Memory B cell (primary cell): ENCODE data around the gene LRRC23.
A peak's percentile ranks its signal among the peaks of the same experiment; 100 is the strongest.
"Not testable (repeated sequence)": the region's sequence is repeated elsewhere in the genome, so short reads cannot be mapped to it uniquely, and the experiment has no call there.

ENCODE experiments used
- ATAC-seq: fragments of 150-1000 bp; cut with Tn5 transposase; 2 replicates; pipeline ENCODE4 v1.10.0; 2021; ENCODE audit warnings: low read depth, mild to moderate bottlenecking, moderate library complexity
- DNase-seq, 2 donors: peaks; one replicate each; pipeline ENCODE4 v3.0.0; 2022; ENCODE audit warnings: low spot score in 2 of 2
- H3K27ac Mint-ChIP-seq: one replicate; pipeline ENCODE4 v1.8.0; 2022; ENCODE audit warnings: mild to moderate bottlenecking, moderate library complexity, mixed read lengths
- H3K27me3 Mint-ChIP-seq: one replicate; pipeline ENCODE4 v1.8.0; 2022; ENCODE audit warnings: mixed read lengths
- H3K36me3 Mint-ChIP-seq: one replicate; pipeline ENCODE4 v1.8.0; 2022; ENCODE audit warnings: mild to moderate bottlenecking, mixed read lengths
- H3K4me1 Mint-ChIP-seq: one replicate; pipeline ENCODE4 v1.8.0; 2022; ENCODE audit warnings: mixed read lengths
- H3K4me3 Mint-ChIP-seq: one replicate; pipeline ENCODE4 v1.8.0; 2022; ENCODE audit warnings: mild to moderate bottlenecking, moderate library complexity, mixed read lengths
- H3K9me3 Mint-ChIP-seq: one replicate; pipeline ENCODE4 v1.8.0; 2022; ENCODE audit warnings: mixed read lengths

LRRC23 gene

DNA sequence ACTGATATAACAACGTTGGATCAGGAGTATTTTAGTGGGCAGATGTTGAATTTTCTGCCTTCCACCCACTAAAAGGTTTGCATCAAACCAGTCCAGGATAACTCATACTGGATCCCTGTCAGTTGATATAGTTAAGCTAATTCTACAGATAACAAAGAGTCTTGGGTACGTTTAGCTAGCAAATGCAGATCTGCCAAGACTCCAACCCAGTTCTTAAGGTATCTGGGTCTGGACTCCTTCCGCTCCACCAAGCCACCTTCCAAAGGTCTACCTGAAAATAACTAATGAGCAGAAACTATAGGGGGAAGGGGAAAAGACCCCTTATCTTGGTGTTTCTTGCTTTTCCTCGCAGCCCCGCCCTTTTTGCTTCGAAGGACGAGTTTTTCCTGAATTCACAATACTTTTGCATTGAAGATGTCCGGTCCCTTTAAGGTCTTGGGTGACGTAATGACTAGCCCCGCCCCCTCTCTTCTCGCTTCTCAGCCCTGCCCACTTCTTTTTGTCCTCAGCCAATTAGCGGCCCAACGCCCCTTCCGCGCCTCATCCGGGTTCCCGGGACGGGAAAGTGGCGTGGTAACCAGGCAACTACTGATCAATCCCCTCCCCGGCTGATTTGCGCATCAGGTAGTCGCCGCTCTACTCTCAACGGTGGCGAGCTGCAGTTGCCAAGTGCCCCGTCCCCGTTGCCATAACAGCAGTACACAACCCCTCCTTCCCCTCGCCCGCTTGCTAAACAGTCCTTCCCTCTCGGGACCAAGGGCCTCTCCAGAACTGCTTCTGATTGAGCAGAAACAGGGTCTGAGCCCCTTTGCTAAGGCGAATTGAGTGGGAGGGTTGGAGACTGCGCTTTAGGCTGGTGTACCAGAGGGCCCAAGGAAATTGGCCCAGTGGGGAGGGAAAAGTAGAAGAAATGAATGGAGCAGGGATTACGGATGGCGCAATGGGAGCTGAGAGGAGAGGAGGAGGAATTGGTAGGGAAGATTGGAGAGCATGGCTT is at the start of gene LRRC23:
TSS of gene LRRC23 (plus strand) at position 543 of the 997 bp plus-strand sequence. CDS start 812 bp downstream, outside the sequence.
- H3K9me3 Mint-ChIP-seq, result no peaks in the 10 kb centered on the region
- H3K27ac Mint-ChIP-seq, result no peak within 1 kb of the TSS
- H3K4me1 Mint-ChIP-seq, result peaks cover 6% of the 10 kb centered on the region
- peak; percentile 89 to 96 for DNase-seq
- no peaks in the 10 kb centered on the region for H3K27me3 Mint-ChIP-seq
- H3K36me3 Mint-ChIP-seq, result peaks cover 1% of the 10 kb centered on the region
- peak; percentile 95 for ATAC-seq
- H3K4me3 Mint-ChIP-seq, result no peak within 1 kb of the TSS

DNA sequence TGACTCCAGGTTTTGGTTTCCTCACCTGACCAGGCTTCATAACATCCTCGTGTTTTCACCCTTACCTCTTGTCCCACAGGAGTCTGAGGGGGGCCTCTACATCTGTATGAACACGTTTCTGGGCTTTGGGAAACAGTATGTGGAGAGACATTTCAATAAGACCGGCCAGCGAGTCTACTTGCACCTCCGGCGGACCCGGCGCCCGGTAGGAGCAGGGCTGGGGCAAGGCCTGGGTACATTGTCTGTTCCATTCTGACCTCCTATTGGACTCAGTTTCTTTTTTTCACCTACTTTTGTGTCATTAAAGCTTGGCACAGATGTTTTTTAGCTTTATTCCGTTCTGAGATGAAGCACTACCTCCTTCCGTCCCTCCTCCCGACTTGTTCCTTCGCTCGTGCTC is 49.3 kb upstream of the LRRC23 start:
- no peak for ATAC-seq
- H3K27ac Mint-ChIP-seq, result no peak overlapping the region
- H3K4me1 Mint-ChIP-seq, result peaks cover 16% of the 10 kb centered on the region
- peaks cover 16% of the 10 kb centered on the region for H3K36me3 Mint-ChIP-seq
- H3K27me3 Mint-ChIP-seq, result no peaks in the 10 kb centered on the region
- H3K4me3 Mint-ChIP-seq, result no peak overlapping the region
- DNase-seq, result no peak
- H3K9me3 Mint-ChIP-seq, result no peaks in the 10 kb centered on the region

- Mint-ChIP-seq H3K27me3 (no peaks in the 10 kb centered on the region), H3K4me3 (no peak overlapping the region), H3K4me1 (peaks cover 6% of the 10 kb centered on the region), H3K27ac (no peak overlapping the region), H3K9me3 (no peaks in the 10 kb centered on the region), H3K36me3 (peaks cover 32% of the 10 kb centered on the region)
- ATAC-seq (no peak), DNase-seq (no peak)
These were observed 45.8 kb upstream of the LRRC23 start for GRCh38 chr12:6858799-6859198.

GRCh38 chr12:6860116-6860515 is 44.5 kb upstream of the LRRC23 start:
- Mint-ChIP-seq H3K4me3 (no peak overlapping the region), H3K9me3 (no peaks in the 10 kb centered on the region), H3K4me1 (peaks cover 3% of the 10 kb centered on the region), H3K36me3 (peaks cover 33% of the 10 kb centered on the region), H3K27ac (no peak overlapping the region), H3K27me3 (no peaks in the 10 kb centered on the region)
- no peak for DNase-seq
- no peak for ATAC-seq

GRCh38 chr12:6860942-6861341 is 43.7 kb upstream of the LRRC23 start:
- Mint-ChIP-seq H3K4me3 (no peak overlapping the region), H3K4me1 (peaks cover under 1% of the 10 kb centered on the region), H3K27ac (no peak overlapping the region), H3K9me3 (no peaks in the 10 kb centered on the region), H3K27me3 (no peaks in the 10 kb centered on the region), H3K36me3 (peaks cover 30% of the 10 kb centered on the region)
- DNase-seq, result no peak
- ATAC-seq, result no peak

DNA sequence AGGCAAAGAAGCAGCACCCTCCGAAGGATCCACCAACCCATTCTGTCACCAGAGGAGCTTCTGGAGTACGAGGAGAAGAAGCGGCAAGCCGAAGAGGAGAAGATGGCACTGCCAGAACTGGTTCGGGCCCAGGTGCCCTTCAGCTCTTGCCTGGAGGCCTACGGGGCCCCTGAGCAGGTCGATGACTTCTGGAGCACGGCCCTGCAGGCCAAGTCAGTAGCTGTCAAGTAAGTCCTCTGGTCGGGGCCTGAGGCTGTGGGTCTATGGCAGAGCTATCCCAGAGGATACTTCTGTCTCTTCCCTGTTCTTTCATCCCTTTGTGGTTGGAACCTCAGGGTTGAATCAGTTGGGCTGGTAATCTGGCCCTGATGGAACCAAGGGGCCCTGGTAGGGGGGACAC is 43.2 kb upstream of the LRRC23 start:
- no peak overlapping the region for H3K4me3 Mint-ChIP-seq
- H3K9me3 Mint-ChIP-seq, result no peaks in the 10 kb centered on the region
- H3K27me3 Mint-ChIP-seq, result no peaks in the 10 kb centered on the region
- H3K27ac Mint-ChIP-seq, result no peak overlapping the region
- no peak for DNase-seq
- H3K4me1 Mint-ChIP-seq, result peaks cover 1% of the 10 kb centered on the region
- peaks cover 28% of the 10 kb centered on the region for H3K36me3 Mint-ChIP-seq
- no peak for ATAC-seq

- Mint-ChIP-seq H3K9me3 (no peaks in the 10 kb centered on the region), H3K4me1 (peaks cover 5% of the 10 kb centered on the region), H3K36me3 (peaks cover 20% of the 10 kb centered on the region), H3K27ac (no peak overlapping the region), H3K27me3 (no peaks in the 10 kb centered on the region), H3K4me3 (no peak overlapping the region)
- no peak for ATAC-seq
- DNase-seq, result no peak
These were observed 41.6 kb upstream of the LRRC23 start for GRCh38 chr12:6863033-6863432.

DNA sequence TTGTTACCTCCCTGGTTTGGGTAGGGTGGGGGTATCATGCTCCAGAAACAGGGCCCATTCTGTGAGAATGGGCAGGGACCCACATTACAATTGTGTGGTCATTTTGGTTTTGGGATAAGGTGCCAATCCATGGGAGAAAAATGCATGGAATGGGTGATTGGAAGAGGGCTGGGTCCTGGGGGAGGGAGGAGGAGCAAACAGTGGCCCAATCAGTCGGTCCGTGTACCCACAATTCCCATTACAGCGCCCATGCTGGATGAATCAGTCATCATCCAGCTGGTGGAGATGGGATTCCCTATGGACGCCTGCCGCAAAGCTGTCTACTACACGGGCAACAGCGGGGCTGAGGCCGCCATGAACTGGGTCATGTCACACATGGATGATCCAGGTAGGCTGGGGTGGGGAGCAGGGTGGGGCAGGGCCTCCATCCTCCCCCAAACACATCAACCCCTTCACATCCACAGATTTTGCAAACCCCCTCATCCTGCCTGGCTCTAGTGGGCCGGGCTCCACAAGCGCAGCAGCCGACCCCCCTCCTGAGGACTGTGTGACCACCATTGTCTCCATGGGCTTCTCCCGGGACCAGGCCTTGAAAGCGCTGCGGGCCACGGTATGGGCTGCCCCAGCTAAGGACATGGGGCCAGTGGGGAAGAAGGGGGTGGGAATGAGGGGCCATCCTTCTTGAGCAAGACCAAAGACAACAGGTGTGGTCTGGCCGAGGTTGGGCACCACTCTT is 40.9 kb upstream of the LRRC23 start:
- Mint-ChIP-seq H3K36me3 (peaks cover 20% of the 10 kb centered on the region), H3K27me3 (no peaks in the 10 kb centered on the region), H3K27ac (no peak overlapping the region), H3K4me1 (peaks cover 12% of the 10 kb centered on the region), H3K9me3 (no peaks in the 10 kb centered on the region), H3K4me3 (no peak overlapping the region)
- ATAC-seq (no peak), DNase-seq (no peak)

- not testable (repeated sequence) for H3K4me3 Mint-ChIP-seq, H3K27me3 Mint-ChIP-seq, ATAC-seq, H3K9me3 Mint-ChIP-seq, DNase-seq, H3K27ac Mint-ChIP-seq
- H3K36me3 Mint-ChIP-seq, result peaks cover 23% of the 10 kb centered on the region
- H3K4me1 Mint-ChIP-seq, result peaks cover 23% of the 10 kb centered on the region
These were observed 39.3 kb upstream of the LRRC23 start for GRCh38 chr12:6865307-6865706.

GRCh38 chr12:6866163-6866919 is 38.3 kb upstream of the LRRC23 start:
- Mint-ChIP-seq H3K4me1 (peaks cover 28% of the 10 kb centered on the region), H3K9me3 (no peaks in the 10 kb centered on the region), H3K36me3 (peaks cover 18% of the 10 kb centered on the region), H3K4me3 (peak overlapping the region; percentile 92), H3K27me3 (no peaks in the 10 kb centered on the region), H3K27ac (peak overlapping the region; percentile 67)
- ATAC-seq (no peak), DNase-seq (no peak)

DNA sequence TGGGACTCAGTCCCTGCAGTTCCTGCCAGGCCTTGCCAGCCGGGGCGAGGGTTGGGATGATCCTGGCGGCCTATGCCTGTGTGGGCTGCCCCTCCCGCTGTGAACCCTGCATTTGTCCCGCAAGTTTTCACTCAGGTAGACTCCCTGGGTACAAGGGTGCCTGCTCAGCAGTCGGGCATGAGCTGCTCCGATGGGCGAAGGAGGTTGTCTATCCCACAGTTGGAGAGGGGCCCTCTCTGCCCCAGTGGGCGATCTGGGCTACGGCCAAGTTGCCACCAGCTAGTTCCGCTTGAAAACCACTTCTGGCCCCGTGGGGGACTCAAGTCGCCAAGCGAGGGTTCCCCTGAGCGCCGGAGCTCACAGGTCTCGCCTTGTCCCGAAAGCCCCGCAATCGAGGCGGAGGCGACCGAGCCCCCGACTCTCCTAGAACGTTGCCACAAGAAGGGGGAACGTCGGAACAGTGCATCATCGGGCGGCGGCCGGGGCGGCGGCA is 37.7 kb upstream of the LRRC23 start:
- peaks cover 17% of the 10 kb centered on the region for H3K36me3 Mint-ChIP-seq
- no peaks in the 10 kb centered on the region for H3K27me3 Mint-ChIP-seq
- H3K4me1 Mint-ChIP-seq, result peaks cover 34% of the 10 kb centered on the region
- ATAC-seq (peak; percentile 8), DNase-seq (no peak)
- peak overlapping the region; percentile 92 for H3K4me3 Mint-ChIP-seq
- H3K27ac Mint-ChIP-seq, result peak overlapping the region; percentile 67
- no peaks in the 10 kb centered on the region for H3K9me3 Mint-ChIP-seq

GRCh38 chr12:6867413-6868210 is 37.0 kb upstream of the LRRC23 start, which contains the start of gene TPI1:
TPI1 (plus strand) TSS chr12:6867531; CDS start chr12:6867567, 36 bp downstream.
- Mint-ChIP-seq H3K4me1 (peaks cover 40% of the 10 kb centered on the region), H3K9me3 (no peaks in the 10 kb centered on the region), H3K27me3 (no peaks in the 10 kb centered on the region), H3K4me3 (peak within 1 kb of the TSS; percentile 92), H3K36me3 (peaks cover 12% of the 10 kb centered on the region), H3K27ac (peak within 1 kb of the TSS; percentile 72)
- ATAC-seq (peak; percentile 72), DNase-seq (peak; percentile 54 to 56)
